Psoas muscle (tissue), 8 donors: ENCODE data around the gene TMEM108. TPM values are rescaled to one million over a fixed set of nuclear protein-coding genes. Genes with fewer than 3 reads are reported as not detected.

ENCODE experiments used
- ATAC-seq, 4 donors: fragments of 200-7000 bp; cut with Tn5 transposase; one replicate each; pipeline ENCODE4 v1.9.1; 2020; ENCODE audit warnings: moderate library complexity in 3 of 4, mild to moderate bottlenecking in 2 of 4
- DNase-seq, 2 donors: peaks; one replicate each; pipeline ENCODE4 v3.0.0-alpha.2; 2020
- H3K27ac ChIP-seq: fragments of 200-600 bp; one replicate; pipeline ENCODE4 v1.8.0; 2022
- H3K27me3 ChIP-seq, 3 donors: fragments of 200-600 bp in 1 of 3; one replicate each; pipeline versions ENCODE4 v1.6.1 to v1.8.0; 2013 to 2022; ENCODE audit warnings: low read length in 2 of 3, mild to moderate bottlenecking in 2 of 3, moderate library complexity in 1 of 3; ENCODE audit not compliant: insufficient read depth in 3 of 3
- H3K36me3 ChIP-seq, 2 donors: fragments of 200-600 bp in 1 of 2; one replicate each; pipeline versions ENCODE4 v1.6.1 to v1.8.0; 2013 to 2022; ENCODE audit warnings: low read depth in 1 of 2, mild to moderate bottlenecking in 1 of 2, moderate library complexity in 1 of 2; ENCODE audit not compliant: insufficient read depth in 1 of 2
- H3K4me1 ChIP-seq: fragments of 200-600 bp; one replicate; pipeline ENCODE4 v1.8.0; 2022
- H3K4me3 ChIP-seq: fragments of 200-600 bp; one replicate; pipeline ENCODE4 v1.8.0; 2022; ENCODE audit warnings: mild to moderate bottlenecking
- H3K9me3 ChIP-seq: fragments of 200-600 bp; one replicate; pipeline ENCODE4 v1.8.0; 2022
- WGBS, 3 donors: extraction: QIAGEN DNeasy Blood & Tissue Kit; methylation state at CpG; one replicate each; pipeline versions ENCODE4 v1.1.6 to v1.1.7; 2013; 5-methylcytosine and 5-hydroxymethylcytosine counted together
- intact Hi-C, 2 donors: fragments of 100-400 bp; cut with DNase I; formaldehyde crosslinking; loops; one replicate each; pipeline versions ENCODE4 v1.11.0 to v1.14.2; 2022
- polyA plus RNA-seq, 3 donors: library from polyadenylated mRNA; stranded (reverse); fragments of 200-250 nt; gene quantifications; one replicate each; pipeline ENCODE4 v1.2.3, GENCODE V29; 2013
- total RNA-seq, 4 donors: library from RNA; stranded (reverse); fragmentation: NEBNext Ultra II Directional in 2 of 4; extraction: Animal tissue kit (Norgen Biotek cat#: 25700) in 2 of 4; gene quantifications; one replicate each; pipeline versions ENCODE4 v1.2.1 to v1.2.4, GENCODE V29; 2021 to 2023
- TF ChIP-seq, protein P1 (sequence below): fragments of 200-600 bp; IDR thresholded peaks from one replicate; pipeline ENCODE4 v1.8.0; 2022; ENCODE audit warnings: antibody characterized with exemption
- donor health status: healthy with polysubstance abuse.
- donor health status: DM: no; HTN: no; CAD: no; lungs with moderate emphysema.
- donor health status: Bipolar disorder and iron deficiency.
- donor health status: healthy.
- donor health status: DM: yes; HTN: yes; CAD: no.
- donor health status: DM: no; HTN: no; CAD: no.
- donor health status: DM: no; HTN: no; CAD: no.
- donor health status: DM: yes; HTN: yes; CAD: no.

TMEM108 gene
- total and polyA plus RNA-seq, 7 donors = 2.4 to 10.5 (median 6.5) TPM

DNA sequence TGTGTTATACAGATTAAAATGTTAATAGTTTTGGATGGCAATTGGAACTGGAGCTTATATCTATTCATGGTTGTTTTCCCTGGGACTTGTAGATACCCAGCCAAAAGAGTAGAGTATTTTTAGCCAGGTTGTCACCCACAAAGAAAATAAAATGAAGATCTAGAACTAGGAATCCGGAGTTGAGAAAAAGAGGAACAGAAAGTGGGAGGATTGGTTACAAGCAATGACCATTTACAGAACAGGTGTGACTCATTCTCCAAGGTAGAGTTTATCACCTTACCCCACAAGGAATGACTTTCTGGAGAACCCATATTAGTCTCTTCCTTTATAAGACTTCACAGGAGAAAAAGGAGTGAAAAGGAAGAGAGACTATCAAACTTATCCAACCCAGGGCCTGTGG lies 99.8 kb downstream of the TMEM108 start:
- DNase-seq = no peak
- Histone ChIP-seq H3K4me3 (no peak overlapping the region), H3K27me3 (no peaks in the 10 kb centered on the region), H3K9me3 (no peaks in the 10 kb centered on the region), H3K27ac (no peak overlapping the region), H3K4me1 (no peaks in the 10 kb centered on the region), H3K36me3 (no peaks in the 10 kb centered on the region)
- intact Hi-C loops = no loop called here
- 73 to 88% (median 86%) methylated on average over 1 of the region's 1 CpG for WGBS, 3 donors
- no peak for ATAC-seq
- TF ChIP-seq, protein P1, sequence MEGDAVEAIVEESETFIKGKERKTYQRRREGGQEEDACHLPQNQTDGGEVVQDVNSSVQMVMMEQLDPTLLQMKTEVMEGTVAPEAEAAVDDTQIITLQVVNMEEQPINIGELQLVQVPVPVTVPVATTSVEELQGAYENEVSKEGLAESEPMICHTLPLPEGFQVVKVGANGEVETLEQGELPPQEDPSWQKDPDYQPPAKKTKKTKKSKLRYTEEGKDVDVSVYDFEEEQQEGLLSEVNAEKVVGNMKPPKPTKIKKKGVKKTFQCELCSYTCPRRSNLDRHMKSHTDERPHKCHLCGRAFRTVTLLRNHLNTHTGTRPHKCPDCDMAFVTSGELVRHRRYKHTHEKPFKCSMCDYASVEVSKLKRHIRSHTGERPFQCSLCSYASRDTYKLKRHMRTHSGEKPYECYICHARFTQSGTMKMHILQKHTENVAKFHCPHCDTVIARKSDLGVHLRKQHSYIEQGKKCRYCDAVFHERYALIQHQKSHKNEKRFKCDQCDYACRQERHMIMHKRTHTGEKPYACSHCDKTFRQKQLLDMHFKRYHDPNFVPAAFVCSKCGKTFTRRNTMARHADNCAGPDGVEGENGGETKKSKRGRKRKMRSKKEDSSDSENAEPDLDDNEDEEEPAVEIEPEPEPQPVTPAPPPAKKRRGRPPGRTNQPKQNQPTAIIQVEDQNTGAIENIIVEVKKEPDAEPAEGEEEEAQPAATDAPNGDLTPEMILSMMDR = no peak

DNA sequence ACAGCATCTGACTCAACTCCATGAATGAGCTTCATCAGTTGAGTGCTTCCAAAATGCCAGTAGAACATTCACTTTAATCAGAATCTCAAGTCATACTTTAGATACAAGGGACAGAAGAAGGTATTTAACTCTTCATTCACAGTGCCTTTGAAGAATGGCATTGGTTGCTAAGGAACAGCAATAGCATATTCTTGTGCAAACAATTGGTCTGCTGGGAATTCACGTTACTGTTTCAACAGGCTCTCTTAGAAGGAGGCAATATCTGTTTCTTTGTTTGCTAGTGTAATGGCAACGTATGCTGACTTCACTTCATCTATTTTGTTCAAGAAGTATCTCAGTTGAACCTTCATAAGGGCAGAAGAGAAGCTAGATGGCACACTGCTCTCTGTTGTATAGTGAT lies 113.9 kb downstream of the TMEM108 start:
- TF ChIP-seq, protein P1 = no peak
- DNase-seq = no peak
- H3K36me3 ChIP-seq = no peaks in the 10 kb centered on the region
- no peaks in the 10 kb centered on the region for H3K4me1 ChIP-seq
- WGBS, 3 donors = 53 to 70% (median 62%) methylated on average over 2 of the region's 2 CpGs
- no peak overlapping the region for H3K4me3 ChIP-seq
- H3K27me3 ChIP-seq = no peaks in the 10 kb centered on the region
- no peak overlapping the region for H3K27ac ChIP-seq
- intact Hi-C loops = no loop called here
- no peak for ATAC-seq
- no peaks in the 10 kb centered on the region for H3K9me3 ChIP-seq

DNA sequence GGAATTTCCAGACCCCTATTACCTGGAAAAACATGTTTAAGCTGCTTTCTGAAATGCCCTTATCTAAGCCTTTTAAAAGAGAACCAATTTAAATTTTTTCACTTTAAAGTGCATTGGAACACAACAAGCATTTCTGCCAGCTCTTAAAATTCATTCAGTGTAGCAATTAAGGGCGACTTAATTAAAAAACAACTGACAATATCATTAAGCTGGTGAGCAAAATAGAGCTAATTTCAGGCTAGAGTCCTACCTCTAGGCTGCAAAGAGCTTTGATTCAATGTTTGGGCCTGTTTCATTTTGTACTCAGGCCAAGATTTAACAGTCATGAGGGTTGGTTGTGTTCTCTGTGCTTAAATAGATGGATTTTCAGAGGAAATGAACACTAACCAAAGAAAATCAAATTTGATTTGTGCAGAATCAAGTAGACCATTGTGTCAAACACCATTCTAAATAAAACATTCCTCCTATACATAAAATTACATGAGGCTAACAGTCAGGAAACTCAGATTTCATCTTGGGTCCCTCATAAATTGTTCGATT lies 114.6 kb downstream of the TMEM108 start:
- Histone ChIP-seq H3K9me3 (no peaks in the 10 kb centered on the region), H3K4me1 (no peaks in the 10 kb centered on the region), H3K4me3 (no peak overlapping the region), H3K27ac (no peak overlapping the region), H3K36me3 (no peaks in the 10 kb centered on the region), H3K27me3 (no peaks in the 10 kb centered on the region)
- intact Hi-C loops = no loop called here
- ATAC-seq = no peak
- DNase-seq = no peak
- TF ChIP-seq, protein P1 = no peak
- WGBS, 3 donors = 60 to 84% (median 66%) methylated on average over 2 of the region's 2 CpGs

DNA sequence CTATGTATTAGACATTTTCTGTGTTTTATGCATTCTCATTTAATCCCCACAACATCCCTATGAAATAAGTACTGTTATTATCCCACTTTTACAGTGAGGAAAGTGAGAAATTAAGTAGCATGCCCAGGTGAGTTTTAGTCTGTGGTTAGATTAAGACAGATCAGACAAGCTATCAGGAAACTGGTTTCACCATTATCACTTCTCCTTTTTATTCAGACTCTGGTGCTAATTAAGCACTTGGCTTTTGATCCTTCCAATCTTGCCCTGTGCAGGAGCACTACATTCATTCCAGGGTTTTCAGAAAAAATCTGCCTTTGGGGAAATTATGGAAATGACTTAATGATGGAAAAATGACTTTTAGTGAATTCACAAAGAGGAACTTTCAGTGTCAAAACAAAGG lies 115.2 kb downstream of the TMEM108 start:
- no peak for DNase-seq

More for the DNA sequence above, 115.2 kb downstream of the TMEM108 start:
- intact Hi-C loops = no loop called here
- Histone ChIP-seq H3K4me3 (no peak overlapping the region), H3K27me3 (no peaks in the 10 kb centered on the region), H3K4me1 (no peaks in the 10 kb centered on the region), H3K36me3 (no peaks in the 10 kb centered on the region), H3K27ac (no peak overlapping the region), H3K9me3 (no peaks in the 10 kb centered on the region)
- no peak for ATAC-seq
- TF ChIP-seq, protein P1 = no peak
